WI38 (cell line): ENCODE results near the gene IGF1R.

Experiments
- H3K4me3 ChIP-seq: 2 replicates; pipeline ENCODE4 v1.5.1; 2011; ENCODE audit warnings: low read depth, mild to moderate bottlenecking, control low read depth, low read length
- CTCF ChIP-seq: IDR thresholded peaks from 2 replicates; pipeline ENCODE4 v1.5.1; 2012; ENCODE audit warnings: low read depth, mild to moderate bottlenecking, control low read depth, low read length

The IGF1R gene

GRCh38 chr15:99009741-99010330 is 361.5 kb downstream of the IGF1R start:
- TF ChIP-seq CTCF, result no peak

GRCh38 chr15:99010768-99011167 is 362.4 kb downstream of the IGF1R start:
- H3K4me3 ChIP-seq, result no peak overlapping the region
- no peak for TF ChIP-seq CTCF

More at GRCh38 chr15:99009741-99010330, 361.5 kb downstream of the IGF1R start:
- no peak overlapping the region for H3K4me3 ChIP-seq
